Right atrium auricular region (tissue), 2 donors: ENCODE data around the gene ARTN. TPM values are rescaled to one million over a fixed set of nuclear protein-coding genes. Genes with fewer than 3 reads are reported as not detected.

Experiments used
- DNase-seq: peaks from one replicate; pipeline ENCODE4 v3.0.0-alpha.2; 2019; ENCODE audit warnings: low spot score
- H3K27ac ChIP-seq, 2 donors: fragments of 200-600 bp; sonication (generic); 1 replicate in 1 of 2; 2 replicates in 1 of 2; pipeline ENCODE4 v1.5.1; 2016 to 2019
- H3K27me3 ChIP-seq, 2 donors: fragments of 200-600 bp; sonication (generic); one replicate each; pipeline versions ENCODE4 v1.5.1 to v1.6.0; 2017 to 2019
- H3K36me3 ChIP-seq: fragments of 200-600 bp; sonication (generic); one replicate; pipeline ENCODE4 v1.5.1; 2016
- H3K4me1 ChIP-seq, 2 donors: fragments of 200-600 bp; sonication (generic); one replicate each; pipeline versions ENCODE4 v1.5.1 to v1.6.0; 2017 to 2019
- H3K4me3 ChIP-seq, 2 donors: fragments of 200-600 bp; sonication (generic); 1 replicate in 1 of 2; 2 replicates in 1 of 2; pipeline ENCODE4 v1.5.1; 2017 to 2019; ENCODE audit warnings: mild to moderate bottlenecking in 1 of 2, moderate library complexity in 1 of 2
- H3K9me3 ChIP-seq, 2 donors: fragments of 200-600 bp; sonication (generic); one replicate each; pipeline ENCODE4 v1.5.1; 2019
- total RNA-seq, 2 donors: library from RNA; depleted of rRNA; stranded (reverse); fragments of >200 nt; gene quantifications; one replicate each; pipeline ENCODE4 v1.1.0, GENCODE V29; 2016
- TF ChIP-seq, protein P1 (sequence below), 2 donors: fragments of 200-600 bp; sonication (generic); IDR thresholded peaks; one replicate each; pipeline ENCODE4 v1.5.1; 2019; ENCODE audit warnings: antibody characterized with exemption in 2 of 2

ARTN gene
- total RNA-seq, 2 donors from 2014 or later: 0.75 TPM; not detected in 1

DNA sequence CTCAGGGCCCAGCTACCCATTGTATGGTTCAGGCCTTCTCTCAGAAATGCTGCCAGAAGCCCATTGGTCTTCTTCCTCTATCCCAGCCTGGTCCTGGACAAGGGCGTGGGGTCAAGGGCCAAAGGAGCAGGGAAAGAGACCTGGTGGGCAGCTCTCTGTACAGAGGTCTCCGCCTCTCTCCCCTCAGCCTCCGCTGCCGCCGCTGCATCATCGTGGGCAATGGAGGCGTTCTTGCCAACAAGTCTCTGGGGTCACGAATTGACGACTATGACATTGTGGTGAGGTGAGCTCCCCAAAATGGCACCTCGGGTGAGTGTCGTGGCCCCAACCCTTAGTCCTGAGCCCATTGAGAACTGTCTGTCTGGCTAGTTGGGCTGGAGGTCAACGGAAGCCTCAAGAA, 34.6 kb upstream of the ARTN start:
- Histone ChIP-seq H3K9me3 (no peaks in the 10 kb centered on the region), H3K27me3 (no peaks in the 10 kb centered on the region), H3K4me1 (no peaks in the 10 kb centered on the region), H3K27ac (no peak overlapping the region), H3K4me3 (no peak overlapping the region), H3K36me3 (peaks cover 20% of the 10 kb centered on the region)
- no peak for DNase-seq
- TF ChIP-seq, protein P1, sequence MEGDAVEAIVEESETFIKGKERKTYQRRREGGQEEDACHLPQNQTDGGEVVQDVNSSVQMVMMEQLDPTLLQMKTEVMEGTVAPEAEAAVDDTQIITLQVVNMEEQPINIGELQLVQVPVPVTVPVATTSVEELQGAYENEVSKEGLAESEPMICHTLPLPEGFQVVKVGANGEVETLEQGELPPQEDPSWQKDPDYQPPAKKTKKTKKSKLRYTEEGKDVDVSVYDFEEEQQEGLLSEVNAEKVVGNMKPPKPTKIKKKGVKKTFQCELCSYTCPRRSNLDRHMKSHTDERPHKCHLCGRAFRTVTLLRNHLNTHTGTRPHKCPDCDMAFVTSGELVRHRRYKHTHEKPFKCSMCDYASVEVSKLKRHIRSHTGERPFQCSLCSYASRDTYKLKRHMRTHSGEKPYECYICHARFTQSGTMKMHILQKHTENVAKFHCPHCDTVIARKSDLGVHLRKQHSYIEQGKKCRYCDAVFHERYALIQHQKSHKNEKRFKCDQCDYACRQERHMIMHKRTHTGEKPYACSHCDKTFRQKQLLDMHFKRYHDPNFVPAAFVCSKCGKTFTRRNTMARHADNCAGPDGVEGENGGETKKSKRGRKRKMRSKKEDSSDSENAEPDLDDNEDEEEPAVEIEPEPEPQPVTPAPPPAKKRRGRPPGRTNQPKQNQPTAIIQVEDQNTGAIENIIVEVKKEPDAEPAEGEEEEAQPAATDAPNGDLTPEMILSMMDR (IDR thresholded peaks at IDR 0.05): no peak

DNA sequence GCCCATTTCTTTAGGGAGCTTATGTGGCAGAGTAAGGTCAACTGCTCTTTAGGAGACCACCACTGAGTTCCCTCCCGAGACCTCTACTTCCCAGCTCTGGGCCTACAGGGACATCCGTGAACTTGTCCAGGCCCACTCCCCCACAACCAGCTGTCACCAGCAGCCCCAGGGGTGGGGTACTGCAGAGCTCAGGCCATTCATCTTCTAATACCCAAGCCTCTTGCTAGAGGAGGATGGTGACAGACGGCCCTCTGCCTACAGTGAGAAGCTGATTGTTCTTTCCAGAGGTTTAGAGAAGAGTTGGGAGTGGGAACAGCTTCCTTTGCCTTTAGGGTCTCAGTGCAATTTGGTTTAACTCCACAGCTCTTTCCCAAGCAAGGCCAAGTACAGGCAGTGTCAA, 33.2 kb upstream of the ARTN start:
- Histone ChIP-seq H3K4me1 (no peaks in the 10 kb centered on the region), H3K27me3 (no peaks in the 10 kb centered on the region), H3K27ac (no peak overlapping the region), H3K9me3 (no peaks in the 10 kb centered on the region), H3K4me3 (no peak overlapping the region), H3K36me3 (peaks cover 20% of the 10 kb centered on the region)
- DNase-seq: no peak
- TF ChIP-seq, protein P1 (IDR thresholded peaks at IDR 0.05): no peak

DNA sequence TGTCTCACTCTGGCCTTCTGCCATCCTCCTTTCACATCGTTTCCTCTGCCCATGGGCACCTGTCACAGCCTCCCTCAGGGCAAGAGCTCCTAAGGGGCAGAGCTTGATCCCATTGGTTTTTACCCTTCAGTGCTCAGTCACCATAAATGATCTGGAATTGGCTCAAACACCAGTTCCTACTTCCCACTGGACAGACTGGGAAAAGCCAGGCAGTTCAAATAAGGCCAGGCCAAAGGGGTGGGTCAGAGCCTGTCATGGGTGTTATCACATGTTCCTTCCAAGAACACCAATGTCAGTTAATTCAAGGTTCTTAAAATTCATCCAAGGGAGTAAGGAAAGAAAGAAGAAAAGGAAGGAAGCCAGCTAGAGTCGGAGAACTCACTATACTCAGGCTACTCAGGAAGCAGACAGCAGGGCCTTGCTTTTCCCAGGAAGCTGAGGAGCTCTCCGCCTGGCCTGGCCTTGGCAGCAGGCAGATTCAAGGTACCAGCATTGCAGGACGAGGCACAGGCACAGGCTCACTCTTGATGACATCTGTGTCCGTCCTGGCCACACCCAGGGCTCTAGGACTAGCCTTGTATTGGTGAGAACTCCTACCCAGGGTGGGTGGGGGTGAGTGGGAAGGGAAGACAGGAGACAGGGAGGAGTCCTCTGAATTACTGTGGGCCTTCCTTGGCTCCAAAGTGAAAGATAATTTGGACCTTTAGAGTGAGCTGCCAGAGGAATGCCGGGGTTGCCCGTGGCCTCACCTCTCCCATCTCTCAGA, 32.2 kb upstream of the ARTN start:
- peaks cover 13% of the 10 kb centered on the region for H3K36me3 ChIP-seq

DNA sequence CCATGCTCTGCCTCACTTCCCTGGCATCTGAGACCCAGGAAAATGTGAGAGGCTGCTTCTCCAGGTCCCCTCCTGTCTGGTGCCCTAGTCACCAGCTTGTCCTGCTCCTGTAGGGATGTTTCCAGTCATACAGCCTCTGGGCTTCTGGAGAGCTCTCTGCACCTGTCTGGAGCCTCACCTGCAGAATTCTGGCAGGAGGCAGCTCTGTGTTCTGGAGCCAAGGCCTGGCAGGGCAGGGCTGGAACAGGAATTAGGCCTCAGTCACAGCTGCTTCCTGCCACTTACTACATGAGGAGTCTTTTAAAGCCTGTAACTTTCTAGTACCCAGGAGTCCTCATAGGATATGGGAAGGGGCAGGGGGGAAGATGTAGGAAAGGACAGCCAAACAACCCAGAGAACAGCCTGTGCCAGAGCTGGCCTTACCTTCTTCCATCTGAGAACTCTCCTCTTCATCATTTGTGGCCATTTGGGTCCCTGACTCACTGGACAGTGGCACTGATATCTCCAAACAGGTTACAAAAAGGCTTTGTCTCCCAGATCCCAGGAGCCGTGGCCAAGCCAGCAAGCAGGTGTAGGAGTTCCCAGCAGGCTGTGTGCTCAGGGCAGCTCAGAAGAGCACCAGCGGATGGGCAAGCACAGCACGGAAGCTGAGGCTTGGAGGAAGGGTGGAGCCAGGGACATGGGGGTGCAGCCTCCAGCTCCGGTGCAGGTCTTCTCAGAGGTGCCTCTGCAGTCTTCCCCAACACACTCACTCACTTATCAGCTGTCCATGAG, 31.4 kb upstream of the ARTN start:
- Histone ChIP-seq H3K4me3 (no peak overlapping the region), H3K4me1 (no peaks in the 10 kb centered on the region), H3K36me3 (peaks cover 12% of the 10 kb centered on the region), H3K27me3 (no peaks in the 10 kb centered on the region), H3K9me3 (no peaks in the 10 kb centered on the region), H3K27ac (no peak overlapping the region)
- DNase-seq: no peak
- TF ChIP-seq, protein P1 (IDR thresholded peaks at IDR 0.05): no peak

More for the DNA sequence above, 32.2 kb upstream of the ARTN start:
- Histone ChIP-seq H3K27me3 (no peaks in the 10 kb centered on the region), H3K4me3 (no peak overlapping the region), H3K4me1 (no peaks in the 10 kb centered on the region), H3K9me3 (no peaks in the 10 kb centered on the region), H3K27ac (no peak overlapping the region)
- no peak for DNase-seq
- TF ChIP-seq, protein P1 (IDR thresholded peaks at IDR 0.05): no peak

DNA sequence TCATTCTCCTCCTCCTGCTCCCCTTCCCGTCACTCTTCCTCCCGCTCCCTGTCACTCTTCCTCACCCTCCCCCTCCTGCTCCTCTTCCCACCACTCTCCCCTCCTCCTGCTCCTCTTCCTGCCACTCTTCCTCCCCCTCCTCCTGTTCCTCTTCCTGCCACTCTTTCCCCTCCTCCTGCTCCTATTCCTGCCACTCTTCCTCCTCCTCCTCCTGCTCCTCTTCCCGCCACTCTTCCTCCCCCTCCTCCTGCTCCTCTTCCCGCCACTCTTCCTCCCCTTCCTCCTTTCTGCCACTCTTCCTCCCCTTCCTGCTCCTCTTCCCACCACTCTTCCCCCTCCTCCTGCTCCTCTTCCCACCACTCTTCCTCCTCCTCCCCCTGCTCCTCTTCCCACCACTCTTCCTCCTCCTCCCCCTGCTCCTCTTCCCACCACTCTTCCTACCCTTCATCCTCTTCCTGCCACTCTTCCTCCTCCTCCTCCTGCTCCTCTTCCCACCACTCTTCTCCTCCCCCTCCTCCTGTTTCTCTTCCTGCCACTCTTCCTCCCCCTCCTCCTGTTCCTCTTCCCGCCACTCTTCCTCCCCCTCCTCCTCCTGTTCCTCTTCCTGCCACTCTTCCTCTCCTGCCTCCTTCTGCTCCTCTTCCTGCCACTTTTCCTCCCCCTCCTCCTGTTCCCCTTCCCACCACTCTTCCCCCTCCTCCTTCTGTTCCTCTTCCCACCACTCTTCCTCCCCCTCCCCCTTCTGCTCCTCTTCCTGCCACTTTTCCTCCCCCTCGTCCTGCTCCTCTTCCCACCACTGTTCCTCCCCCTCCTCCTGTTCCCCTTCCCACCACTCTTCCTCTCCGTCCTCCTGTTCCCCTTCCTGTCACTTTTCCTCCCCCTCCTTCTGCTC, 28.7 kb upstream of the ARTN start:
- TF ChIP-seq, protein P1 (IDR thresholded peaks at IDR 0.05): no peak
- Histone ChIP-seq H3K27me3 (no peaks in the 10 kb centered on the region), H3K9me3 (no peaks in the 10 kb centered on the region), H3K4me1 (no peaks in the 10 kb centered on the region), H3K27ac (no peak overlapping the region), H3K36me3 (peaks cover 3% of the 10 kb centered on the region), H3K4me3 (no peak overlapping the region)
- DNase-seq: no peak
